BLaER1 (cell line): ENCODE data around the gene ARID1B.
"Not testable (repeated sequence)": the region's sequence is repeated elsewhere in the genome, so short reads cannot be mapped to it uniquely, and the experiment has no call there.

Source experiments
- H3K27ac ChIP-seq: shearing (Covaris generic); formaldehyde crosslinking; 2 replicates; pipeline ENCODE4 v1.8.1; 2022
- H3K27me3 ChIP-seq: shearing (Covaris generic); formaldehyde crosslinking; 2 replicates; pipeline ENCODE4 v1.8.1; 2022
- H3K36me3 ChIP-seq: shearing (Covaris generic); formaldehyde crosslinking; 2 replicates; pipeline ENCODE4 v1.8.1; 2022
- H3K4me1 ChIP-seq: shearing (Covaris generic); formaldehyde crosslinking; 2 replicates; pipeline ENCODE4 v1.8.1; 2022
- H3K4me2 ChIP-seq: shearing (Covaris generic); formaldehyde crosslinking; 2 replicates; pipeline ENCODE4 v1.8.1; 2022
- H3K4me3 ChIP-seq: shearing (Covaris generic); formaldehyde crosslinking; 2 replicates; pipeline ENCODE4 v1.8.1; 2022
- H3K9ac ChIP-seq: shearing (Covaris generic); formaldehyde crosslinking; 2 replicates; pipeline ENCODE4 v1.8.1; 2022
- H3K9me3 ChIP-seq: shearing (Covaris generic); formaldehyde crosslinking; 2 replicates; pipeline ENCODE4 v1.8.1; 2022
- H4K20me1 ChIP-seq: shearing (Covaris generic); formaldehyde crosslinking; 2 replicates; pipeline ENCODE4 v1.8.1; 2022
- Cebpa-rat ChIP-seq: shearing (Covaris generic); IDR thresholded peaks from 2 replicates; pipeline ENCODE4 v1.8.1; 2022

The ARID1B gene

GRCh38 chr6:157134402-157135047 lies 357.3 kb downstream of the ARID1B start:
- Histone ChIP-seq H3K27me3 (no peaks in the 10 kb centered on the region), H3K4me1 (no peaks in the 10 kb centered on the region), H3K4me3 (no peak overlapping the region), H3K36me3 (peaks cover 92% of the 10 kb centered on the region), H3K27ac (no peak overlapping the region), H3K4me2 (no peak overlapping the region), H3K9me3 (no peaks in the 10 kb centered on the region), H4K20me1 (peaks cover 38% of the 10 kb centered on the region; the same call in 1 of the 2 replicates), H3K9ac (no peak overlapping the region)
- no peak for TF ChIP-seq Cebpa-rat

GRCh38 chr6:157135691-157136090 lies 358.5 kb downstream of the ARID1B start:
- Histone ChIP-seq H3K4me1 (no peaks in the 10 kb centered on the region), H3K27me3 (no peaks in the 10 kb centered on the region), H3K27ac (no peak overlapping the region), H3K9ac (no peak overlapping the region), H3K4me2 (no peak overlapping the region), H3K36me3 (peaks cover 96% of the 10 kb centered on the region), H3K9me3 (no peaks in the 10 kb centered on the region), H3K4me3 (no peak overlapping the region), H4K20me1 (peaks cover 28% of the 10 kb centered on the region; the same call in 1 of the 2 replicates)
- TF ChIP-seq Cebpa-rat = no peak

DNA sequence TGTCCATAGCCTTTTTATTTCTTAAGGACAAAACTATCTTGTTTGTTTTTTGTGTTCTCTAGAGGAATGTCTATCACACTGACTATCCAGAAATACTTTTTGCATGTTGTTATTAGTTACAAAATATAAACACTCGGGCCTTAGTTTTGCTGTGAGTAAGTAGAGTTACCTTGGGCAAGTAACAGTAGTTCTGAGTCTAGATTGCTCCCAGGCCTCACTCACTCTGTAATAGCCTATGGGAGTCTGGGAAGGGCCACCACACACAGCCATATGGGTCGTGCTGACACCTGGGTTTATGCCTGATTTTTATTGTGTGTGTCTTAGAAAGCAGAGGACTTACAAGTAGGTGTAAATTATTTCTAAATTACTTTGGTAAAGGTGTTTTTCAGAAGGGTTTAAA lies 360.3 kb downstream of the ARID1B start:
- H3K4me2 ChIP-seq = no peak overlapping the region
- H3K27me3 ChIP-seq = no peaks in the 10 kb centered on the region
- peaks cover 22% of the 10 kb centered on the region; the same call in 1 of the 2 replicates for H4K20me1 ChIP-seq
- no peaks in the 10 kb centered on the region for H3K4me1 ChIP-seq
- TF ChIP-seq Cebpa-rat = no peak
- peaks cover 96% of the 10 kb centered on the region for H3K36me3 ChIP-seq
- H3K4me3 ChIP-seq = no peak overlapping the region
- H3K27ac ChIP-seq = no peak overlapping the region
- no peaks in the 10 kb centered on the region for H3K9me3 ChIP-seq
- H3K9ac ChIP-seq = no peak overlapping the region

DNA sequence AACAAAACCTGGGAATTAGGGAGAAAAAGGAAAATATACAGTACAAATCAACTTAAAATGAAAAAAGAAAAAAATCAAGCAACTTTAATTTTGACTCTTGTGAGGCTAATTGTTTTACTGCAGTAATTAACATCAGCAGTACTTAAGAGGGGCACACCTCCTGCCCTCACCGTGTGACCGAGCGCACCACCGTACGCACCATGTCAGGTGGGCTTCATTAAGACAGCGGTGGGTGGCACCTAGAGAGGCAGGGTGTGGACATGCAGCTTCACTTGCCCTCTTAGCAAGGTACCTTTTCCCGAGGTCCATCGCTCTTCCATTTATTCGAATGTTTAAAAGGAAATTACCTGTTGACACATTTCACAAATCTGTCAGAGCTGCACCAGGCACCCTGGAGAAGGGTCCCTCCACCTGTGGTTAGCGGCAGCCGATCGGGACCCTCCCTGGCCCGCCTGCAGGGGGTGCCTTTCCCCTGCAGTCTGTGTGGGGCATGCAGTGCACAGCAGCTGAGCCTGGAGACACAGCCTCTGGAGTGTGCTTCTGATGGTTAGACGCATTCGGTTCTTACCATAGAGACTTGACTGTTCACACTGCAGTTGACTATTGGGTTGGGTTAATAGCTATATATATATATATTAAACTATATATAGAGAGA lies 362.0 kb downstream of the ARID1B start:
- Histone ChIP-seq H3K36me3 (peaks cover 90% of the 10 kb centered on the region), H3K9me3 (no peaks in the 10 kb centered on the region), H3K27me3 (no peaks in the 10 kb centered on the region), H3K9ac (no peak overlapping the region), H3K27ac (no peak overlapping the region), H3K4me2 (no peak overlapping the region), H3K4me3 (no peak overlapping the region), H4K20me1 (peaks cover 33% of the 10 kb centered on the region), H3K4me1 (peaks cover 12% of the 10 kb centered on the region)
- TF ChIP-seq Cebpa-rat = no peak

DNA sequence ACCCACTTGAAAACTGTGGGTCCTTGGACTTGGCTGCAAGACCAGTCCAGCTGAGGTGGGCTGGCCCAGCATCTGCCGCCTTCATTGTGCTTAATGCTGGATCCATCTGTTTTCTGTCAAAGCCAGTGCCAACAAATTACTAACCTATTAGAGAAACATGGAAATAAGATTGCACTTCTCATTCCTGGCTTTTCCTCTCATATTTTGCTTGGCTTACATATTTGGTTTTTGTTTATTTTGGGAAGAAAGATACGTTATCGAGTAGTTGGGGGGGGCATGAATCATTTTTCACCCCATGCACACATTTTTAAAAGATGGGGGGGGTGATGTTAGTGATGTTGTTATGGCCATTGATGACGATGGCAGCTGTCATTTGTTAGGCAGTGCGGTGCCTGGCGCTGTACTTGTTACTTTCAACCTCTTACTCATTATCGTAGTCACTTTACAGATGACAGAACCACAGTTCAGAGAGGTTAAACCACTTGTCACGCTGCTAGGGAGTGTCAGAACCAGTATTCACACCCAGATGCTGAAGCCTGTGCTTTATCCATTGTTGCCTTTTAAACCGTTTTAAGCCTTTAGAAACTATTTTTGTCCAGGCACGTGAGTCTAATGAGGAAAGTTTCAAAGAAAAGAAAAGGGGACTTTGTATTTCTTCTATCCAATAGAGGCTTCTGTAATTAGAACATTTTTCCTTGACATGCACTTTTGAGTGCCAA lies 366.2 kb downstream of the ARID1B start:
- peaks cover 81% of the 10 kb centered on the region for H3K36me3 ChIP-seq
- peaks cover 43% of the 10 kb centered on the region for H4K20me1 ChIP-seq
- peaks cover 12% of the 10 kb centered on the region for H3K4me1 ChIP-seq
- H3K9me3 ChIP-seq = no peaks in the 10 kb centered on the region
- H3K27me3 ChIP-seq = no peaks in the 10 kb centered on the region
- H3K9ac ChIP-seq = no peak overlapping the region
- TF ChIP-seq Cebpa-rat = no peak
- no peak overlapping the region for H3K4me2 ChIP-seq
- no peak overlapping the region for H3K4me3 ChIP-seq
- no peak overlapping the region for H3K27ac ChIP-seq

GRCh38 chr6:157143890-157144798 lies 367.0 kb downstream of the ARID1B start:
- H3K4me3 ChIP-seq = no peak overlapping the region
- H3K36me3 ChIP-seq = peaks cover 81% of the 10 kb centered on the region
- no peaks in the 10 kb centered on the region for H3K9me3 ChIP-seq
- H3K4me2 ChIP-seq = no peak overlapping the region
- H4K20me1 ChIP-seq = peaks cover 51% of the 10 kb centered on the region
- no peaks in the 10 kb centered on the region for H3K27me3 ChIP-seq
- no peak for TF ChIP-seq Cebpa-rat
- no peak overlapping the region for H3K27ac ChIP-seq
- no peak overlapping the region for H3K9ac ChIP-seq
- H3K4me1 ChIP-seq = peaks cover 12% of the 10 kb centered on the region

- Histone ChIP-seq H3K36me3 (peaks cover 79% of the 10 kb centered on the region), H3K27me3 (no peaks in the 10 kb centered on the region), H3K9me3 (no peaks in the 10 kb centered on the region), H3K9ac (no peak overlapping the region), H3K4me2 (no peak overlapping the region), H3K4me1 (peaks cover 12% of the 10 kb centered on the region), H3K27ac (no peak overlapping the region), H4K20me1 (peaks cover 51% of the 10 kb centered on the region), H3K4me3 (no peak overlapping the region)
- no peak for TF ChIP-seq Cebpa-rat
Measured at GRCh38 chr6:157144859-157145568, 367.8 kb downstream of the ARID1B start.

DNA sequence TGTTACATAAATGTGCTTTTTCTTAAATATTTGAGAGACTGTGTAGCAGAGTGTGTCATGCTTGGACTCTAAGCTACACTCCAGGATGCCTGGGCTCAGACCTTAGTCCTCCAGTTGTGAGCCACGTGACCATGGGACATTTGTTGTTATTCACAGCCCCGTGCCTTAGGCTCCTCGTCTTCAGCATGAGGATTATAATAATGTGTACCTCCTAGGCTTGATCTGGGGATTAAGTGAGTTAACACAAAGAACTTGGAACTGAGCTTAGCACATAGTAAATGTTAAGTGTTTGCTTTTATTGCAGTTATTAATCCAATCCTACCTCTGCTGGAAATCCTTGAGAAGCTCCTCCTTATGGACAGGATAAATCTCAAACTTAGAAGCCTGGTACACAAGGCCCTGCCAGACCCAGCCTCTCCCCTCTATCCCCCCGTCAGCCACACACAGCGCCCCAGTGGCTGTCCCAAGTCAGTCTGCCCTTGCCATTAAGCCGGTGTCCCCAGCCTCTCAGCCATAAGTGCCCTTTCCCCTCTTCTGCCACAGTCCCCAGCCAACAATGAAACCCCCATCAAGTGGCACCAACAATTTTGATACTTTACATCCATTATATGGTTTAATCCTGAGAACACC lies 368.6 kb downstream of the ARID1B start:
- Histone ChIP-seq H3K4me3 (no peak overlapping the region), H4K20me1 (peaks cover 51% of the 10 kb centered on the region), H3K27me3 (no peaks in the 10 kb centered on the region), H3K27ac (no peak overlapping the region), H3K9ac (no peak overlapping the region), H3K36me3 (peaks cover 79% of the 10 kb centered on the region), H3K4me1 (peaks cover 12% of the 10 kb centered on the region), H3K9me3 (no peaks in the 10 kb centered on the region), H3K4me2 (no peak overlapping the region)
- no peak for TF ChIP-seq Cebpa-rat

DNA sequence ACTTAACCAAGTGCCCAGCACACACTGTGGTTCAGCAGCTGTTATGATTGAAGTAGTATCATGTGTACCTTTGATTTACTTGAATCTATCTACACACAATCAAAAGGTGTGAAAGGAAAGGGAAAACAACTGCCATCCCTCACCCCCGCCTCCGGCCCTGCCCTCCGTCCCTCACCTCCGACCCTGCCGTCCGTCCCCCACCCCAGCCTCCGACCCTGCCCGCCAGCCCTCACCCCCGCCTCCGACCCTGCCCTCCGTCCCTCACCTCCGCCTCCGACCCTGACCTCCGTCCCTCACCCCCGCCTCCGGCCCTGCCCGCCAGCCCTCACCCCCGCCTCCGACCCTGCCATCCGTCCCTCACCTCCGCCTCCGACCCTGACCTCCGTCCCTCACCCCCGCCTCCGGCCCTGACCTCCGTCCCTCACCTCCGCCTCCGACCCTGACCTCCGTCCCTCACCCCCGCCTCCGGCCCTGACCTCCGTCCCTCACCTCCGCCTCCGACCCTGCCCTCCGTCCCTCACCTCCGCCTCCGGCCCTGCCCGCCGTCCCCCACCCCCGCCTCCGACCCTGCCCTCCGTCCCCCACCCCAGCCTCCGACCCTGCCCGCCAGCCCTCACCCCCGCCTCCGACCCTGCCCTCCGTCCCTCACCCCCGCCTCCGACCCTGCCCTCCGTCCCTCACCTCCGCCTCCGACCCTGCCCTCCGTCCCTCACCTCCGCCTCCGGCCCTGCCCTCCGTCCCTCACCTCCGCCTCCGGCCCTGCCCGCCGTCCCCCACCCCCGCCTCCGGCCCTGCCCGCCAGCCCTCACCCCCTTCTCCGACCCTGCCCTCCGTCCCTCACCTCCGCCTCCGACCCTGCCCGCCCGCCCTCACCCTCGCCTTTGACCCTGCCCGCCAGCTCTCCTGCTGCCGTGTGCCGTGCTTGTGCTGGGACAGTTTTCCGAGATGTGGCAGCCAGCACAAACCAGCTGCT lies 370.2 kb downstream of the ARID1B start:
- Histone ChIP-seq H3K4me1 (peaks cover 12% of the 10 kb centered on the region), H4K20me1 (peaks cover 51% of the 10 kb centered on the region), H3K36me3 (peaks cover 78% of the 10 kb centered on the region)
- H3K9ac ChIP-seq, H3K27ac ChIP-seq, H3K9me3 ChIP-seq, H3K4me3 ChIP-seq, H3K4me2 ChIP-seq, H3K27me3 ChIP-seq: not testable (repeated sequence)
